Nephron progenitor cell (in vitro differentiated cells): ENCODE results near the gene ICOS.
"Not testable (repeated sequence)": the region's sequence is repeated elsewhere in the genome, so short reads cannot be mapped to it uniquely, and the experiment has no call there.

Source experiments
- DNase-seq: peaks from one replicate; pipeline ENCODE4 v3.0.0; 2021
- H3K27ac Mint-ChIP-seq: 2 replicates; pipeline ENCODE4 v1.8.0; 2021; ENCODE audit warnings: mild to moderate bottlenecking, moderate library complexity, mixed read lengths
- H3K27me3 Mint-ChIP-seq: 2 replicates; pipeline ENCODE4 v1.8.0; 2021; ENCODE audit warnings: mild to moderate bottlenecking, low read depth, mixed read lengths; ENCODE audit not compliant: poor library complexity
- H3K36me3 Mint-ChIP-seq: 2 replicates; pipeline ENCODE4 v1.8.0; 2021; ENCODE audit warnings: low read depth, mixed read lengths
- H3K4me1 Mint-ChIP-seq: 2 replicates; pipeline ENCODE4 v1.8.0; 2021; ENCODE audit warnings: mixed read lengths
- H3K4me3 Mint-ChIP-seq: 2 replicates; pipeline ENCODE4 v1.8.0; 2021; ENCODE audit warnings: mild to moderate bottlenecking, moderate library complexity, mixed read lengths
- H3K9me3 Mint-ChIP-seq: 2 replicates; pipeline ENCODE4 v1.8.0; 2021; ENCODE audit warnings: mild to moderate bottlenecking, moderate library complexity, mixed read lengths
- CTCF ChIP-seq: fragments of 200-600 bp; sonication (generic); IDR thresholded peaks from 2 replicates; pipeline ENCODE4 v1.5.0; 2021; ENCODE audit warnings: antibody characterized with exemption

ICOS gene

GRCh38 chr2:203983064-203983715 is 46.6 kb downstream of the ICOS start:
- Mint-ChIP-seq H3K4me3 (no peak overlapping the region), H3K27me3 (peaks cover 3% of the 10 kb centered on the region), H3K4me1 (no peaks in the 10 kb centered on the region), H3K36me3 (no peaks in the 10 kb centered on the region), H3K27ac (no peak overlapping the region), H3K9me3 (no peaks in the 10 kb centered on the region)
- TF ChIP-seq CTCF: no peak
- no peak for DNase-seq

GRCh38 chr2:203985978-203986377 is 49.4 kb downstream of the ICOS start:
- not testable (repeated sequence) for H3K4me1 Mint-ChIP-seq, H3K9me3 Mint-ChIP-seq, DNase-seq, H3K4me3 Mint-ChIP-seq, H3K27me3 Mint-ChIP-seq, H3K36me3 Mint-ChIP-seq, H3K27ac Mint-ChIP-seq

GRCh38 chr2:203987959-203988358 is 51.4 kb downstream of the ICOS start:
- no peak for DNase-seq
- Mint-ChIP-seq H3K4me1 (no peaks in the 10 kb centered on the region), H3K4me3 (no peak overlapping the region), H3K27ac (no peak overlapping the region), H3K36me3 (no peaks in the 10 kb centered on the region), H3K27me3 (no peaks in the 10 kb centered on the region), H3K9me3 (no peaks in the 10 kb centered on the region)
- TF ChIP-seq CTCF: no peak

- no peak for TF ChIP-seq CTCF
- no peaks in the 10 kb centered on the region for H3K9me3 Mint-ChIP-seq
- H3K27me3 Mint-ChIP-seq: no peaks in the 10 kb centered on the region
- no peak overlapping the region for H3K27ac Mint-ChIP-seq
- DNase-seq: no peak
- H3K36me3 Mint-ChIP-seq: no peaks in the 10 kb centered on the region
- H3K4me1 Mint-ChIP-seq: no peaks in the 10 kb centered on the region
- H3K4me3 Mint-ChIP-seq: no peak overlapping the region
Observed at GRCh38 chr2:203988500-203989260, 52.1 kb downstream of the ICOS start.

GRCh38 chr2:203989521-203989920 is 53.0 kb downstream of the ICOS start:
- no peaks in the 10 kb centered on the region for H3K27me3 Mint-ChIP-seq
- H3K4me3 Mint-ChIP-seq: no peak overlapping the region
- H3K27ac Mint-ChIP-seq: no peak overlapping the region
- no peak for DNase-seq
- H3K4me1 Mint-ChIP-seq: no peaks in the 10 kb centered on the region
- H3K9me3 Mint-ChIP-seq: no peaks in the 10 kb centered on the region
- TF ChIP-seq CTCF: no peak
- no peaks in the 10 kb centered on the region for H3K36me3 Mint-ChIP-seq

GRCh38 chr2:203992509-203992908 is 55.9 kb downstream of the ICOS start:
- no peaks in the 10 kb centered on the region for H3K36me3 Mint-ChIP-seq

More at GRCh38 chr2:203992509-203992908, 55.9 kb downstream of the ICOS start:
- H3K27me3 Mint-ChIP-seq: no peaks in the 10 kb centered on the region
- no peak overlapping the region for H3K27ac Mint-ChIP-seq
- no peaks in the 10 kb centered on the region for H3K4me1 Mint-ChIP-seq
- TF ChIP-seq CTCF: no peak
- no peak overlapping the region for H3K4me3 Mint-ChIP-seq
- DNase-seq: no peak
- no peaks in the 10 kb centered on the region for H3K9me3 Mint-ChIP-seq
